ENCODE results near the gene TP63. TPM values are rescaled to one million over a fixed set of nuclear protein-coding genes. Genes with fewer than 3 reads are reported as not detected.

Gene TP63
- total RNA-seq, 1 experiment from 2014 or later = not detected

- H4K20me1 ChIP-seq (ENCODE audit: control insufficient read depth, insufficient read depth, insufficient read length) = no peaks in the 10 kb centered on the region
- Mint-ChIP-seq H3K4me3 (no peak overlapping the region), H3K36me3 (ENCODE audit: insufficient read depth in 1 of 3, low read depth in 3 of 3) (no peaks in the 10 kb centered on the region; a peak in 1 of 7 replicates), H3K4me1 (no peaks in the 10 kb centered on the region), H3K9me3 (peaks cover 3 to 5% of the 10 kb centered on the region in 2 experiments; a peak in 3 of 5 replicates), H3K27ac (no peak overlapping the region), H3K27me3 (ENCODE audit: low read depth) (no peaks in the 10 kb centered on the region)
- no peak overlapping the region for H2BK5ac ChIP-seq (ENCODE audit: insufficient read length, low read length)
- H2BK20ac ChIP-seq (ENCODE audit: low read depth, low read length, poor library complexity, severe bottlenecking) = no peak overlapping the region
- no peak for TF ChIP-seq CTCF (conservative IDR thresholded peaks at IDR 0.05)
- no peak overlapping the region for H2AK5ac ChIP-seq (ENCODE audit: insufficient read length, low read length)
- H4K8ac ChIP-seq (replicated peaks; ENCODE audit: insufficient read length, low read depth, low read length) = no peak overlapping the region
- no peak overlapping the region for H3K4ac ChIP-seq (ENCODE audit: low read depth, low read length)
- no peaks in the 10 kb centered on the region for H3K79me1 ChIP-seq (ENCODE audit: insufficient read depth, low read depth, low read length, poor library complexity, severe bottlenecking)
- no peak for DNase-seq
- H2BK120ac ChIP-seq (ENCODE audit: low read depth, low read length, poor library complexity, severe bottlenecking) = no peak overlapping the region
- H3K79me2 ChIP-seq (ENCODE audit: insufficient read depth, low read length) = no peaks in the 10 kb centered on the region
- WGBS (ENCODE audit: extremely low coverage, insufficient read length, low lambda C conversion rate) = no CpG with 5 or more reads among the region's 3 CpGs
- no peaks in the 10 kb centered on the region for H3K27me3 ChIP-seq (ENCODE audit: insufficient read depth, low read length)
- no peak overlapping the region for H3K4me2 ChIP-seq (ENCODE audit: insufficient read depth, insufficient read length, low read length)
- H3K4me1 ChIP-seq (ENCODE audit: insufficient read depth, low read length) = no peaks in the 10 kb centered on the region
- H3T11ph ChIP-seq (ENCODE audit: low read length) = no peak overlapping the region
- H3K14ac ChIP-seq (ENCODE audit: insufficient read depth, low read length) = no peak overlapping the region
- H2BK12ac ChIP-seq (ENCODE audit: insufficient read length, low read depth, low read length) = no peak overlapping the region
- H3K23ac ChIP-seq (ENCODE audit: insufficient read length, low read depth, low read length) = no peak overlapping the region
- H4K5ac ChIP-seq (ENCODE audit: insufficient read length, low read depth, low read length) = no peak overlapping the region
- H4K91ac ChIP-seq (ENCODE audit: insufficient read length, low read depth, low read length) = no peak overlapping the region
- no peak overlapping the region for H3K56ac ChIP-seq (ENCODE audit: insufficient read length, low read depth, low read length)
- no peak overlapping the region for H2AFZ ChIP-seq (ENCODE audit: low read length)
- no peak overlapping the region for H3K27ac ChIP-seq (ENCODE audit: insufficient read length, low read depth, low read length)
- no peaks in the 10 kb centered on the region for H3K23me2 ChIP-seq (ENCODE audit: insufficient read length, low read depth, low read length, poor library complexity, severe bottlenecking)
- H2BK15ac ChIP-seq (ENCODE audit: low read depth, low read length) = no peak overlapping the region
- H3K9ac ChIP-seq (ENCODE audit: extremely low read depth, insufficient read length, low read length) = no peak overlapping the region
- H3K18ac ChIP-seq (ENCODE audit: insufficient read length, low read depth, low read length) = no peak overlapping the region
- H3K9me3 ChIP-seq (ENCODE audit: control insufficient read depth, low read depth, low read length) = no peaks in the 10 kb centered on the region
These were observed 231.8 kb downstream of the TP63 start for GRCh38 chr3:189863031-189863430.

Measured in H9 (cell line).